IMR-90 (cell line): ENCODE results near the gene CBX8. TPM values are rescaled to one million over a fixed set of nuclear protein-coding genes. Genes with fewer than 3 reads are reported as not detected.

Experiments used
- ATAC-seq: fragments of 200-7000 bp; cut with Tn5 transposase; 2 replicates; pipeline ENCODE4 v1.9.1; 2020; ENCODE audit warnings: low read depth, mild to moderate bottlenecking, moderate library complexity
- BruUV-seq: library from RNA; stranded (reverse); fragments of 400-500 nt; replicated peaks from 2 replicates; lab custom pipeline; 2021; lab: Mats Ljungman, UMichigan
- CTCF ChIA-PET: fragments of 300-600 bp; formaldehyde crosslinking; extraction: SDS; loops from one replicate; lab custom pipeline; 2021; ENCODE audit warnings: antibody characterized with exemption; lab: Yijun Ruan, JAX
- POLR2A ChIA-PET: fragments of 300-600 bp; sonication (Branson Sonifier 250); formaldehyde crosslinking; loops from one replicate; lab custom pipeline; 2022; ENCODE audit warnings: antibody characterized with exemption; ENCODE audit not compliant: unreplicated experiment; lab: Charles Lee
- DNase-seq: peaks from one replicate; pipeline ENCODE4 v3.0.0; 2013
- H2AFZ ChIP-seq: replicated peaks from 2 replicates; pipeline ENCODE3; 2013; ENCODE audit warnings: low read length, mild to moderate bottlenecking; ENCODE audit not compliant: poor library complexity
- H2AK5ac ChIP-seq: 2 replicates; pipeline ENCODE4 v1.6.1; 2013; ENCODE audit warnings: low read depth, low read length, inconsistent platforms
- H2AK9ac ChIP-seq: replicated peaks from 2 replicates; pipeline ENCODE3; 2013; ENCODE audit warnings: mild to moderate bottlenecking, low read depth, low read length, moderate library complexity; ENCODE audit not compliant: poor library complexity
- H2BK120ac ChIP-seq: 2 replicates; pipeline ENCODE4 v1.6.1; 2013; ENCODE audit warnings: low read depth, low read length, inconsistent platforms
- H2BK15ac ChIP-seq: 3 replicates; pipeline ENCODE4 v1.6.1; 2013; ENCODE audit warnings: low read depth, low read length, inconsistent platforms
- H2BK20ac ChIP-seq: 2 replicates; pipeline ENCODE4 v1.6.1; 2013; ENCODE audit warnings: low read depth, mild to moderate bottlenecking, inconsistent platforms, low read length, moderate library complexity
- H2BK5ac ChIP-seq: 2 replicates; pipeline ENCODE4 v1.6.1; 2013; ENCODE audit warnings: mild to moderate bottlenecking, low read depth, low read length, inconsistent platforms; ENCODE audit not compliant: poor library complexity, severe bottlenecking
- H3K14ac ChIP-seq: replicated peaks from 2 replicates; pipeline ENCODE4 v1.6.1; 2013; ENCODE audit warnings: low read depth, low read length, inconsistent platforms
- H3K18ac ChIP-seq: 2 replicates; pipeline ENCODE4 v1.6.1; 2013; ENCODE audit warnings: low read depth, low read length, control low read depth
- H3K23ac ChIP-seq: 2 replicates; pipeline ENCODE4 v1.6.1; 2013; ENCODE audit warnings: low read depth, low read length, inconsistent platforms
- H3K27ac ChIP-seq: 2 replicates; pipeline ENCODE4 v1.5.1; 2013; ENCODE audit warnings: mild to moderate bottlenecking, control low read depth, low read length; ENCODE audit not compliant: insufficient read depth
- H3K27me3 ChIP-seq: 2 replicates; pipeline ENCODE4 v1.6.1; 2013; ENCODE audit warnings: low read length; ENCODE audit not compliant: control insufficient read depth, insufficient read depth
- H3K36me3 ChIP-seq: 2 replicates; pipeline ENCODE4 v1.6.1; 2013; ENCODE audit warnings: low read length, mixed read lengths; ENCODE audit not compliant: control insufficient read depth, insufficient read depth
- H3K4ac ChIP-seq: 2 replicates; pipeline ENCODE4 v1.6.1; 2013; ENCODE audit warnings: low read depth, low read length, inconsistent platforms
- H3K4me1 ChIP-seq: 2 replicates; pipeline ENCODE4 v1.6.1; 2013; ENCODE audit warnings: low read length, mixed read lengths; ENCODE audit not compliant: control insufficient read depth, insufficient read depth
- H3K4me2 ChIP-seq: 2 replicates; pipeline ENCODE4 v1.6.1; 2013; ENCODE audit warnings: low read depth, mild to moderate bottlenecking, control low read depth, low read length, moderate library complexity
- H3K4me3 ChIP-seq: 2 replicates; pipeline ENCODE4 v1.5.1; 2013; ENCODE audit warnings: low read depth, mild to moderate bottlenecking, control low read depth, low read length, moderate library complexity; ENCODE audit not compliant: insufficient read depth
- H3K56ac ChIP-seq: 2 replicates; pipeline ENCODE4 v1.6.1; 2013; ENCODE audit warnings: low read length, inconsistent platforms; ENCODE audit not compliant: insufficient read depth; ENCODE audit errors: extremely low read depth
- H3K79me1 ChIP-seq, 2 experiments: 2 replicates each; pipeline ENCODE4 v1.6.1; 2013; ENCODE audit warnings: low read length in 2 of 2, inconsistent platforms in 1 of 2, low read depth in 1 of 2
- H3K9ac ChIP-seq: 2 replicates; pipeline ENCODE4 v1.6.1; 2013; ENCODE audit warnings: low read depth, low read length, control low read depth
- H3K9me1 ChIP-seq: 2 replicates; pipeline ENCODE4 v1.6.1; 2013; ENCODE audit warnings: low read length, inconsistent platforms; ENCODE audit not compliant: insufficient read depth
- H3K9me3 ChIP-seq: 2 replicates; pipeline ENCODE4 v1.6.1; 2013; ENCODE audit warnings: low read length; ENCODE audit not compliant: control insufficient read depth, insufficient read depth
- H4K20me1 ChIP-seq: 2 replicates; pipeline ENCODE4 v1.6.1; 2013; ENCODE audit warnings: low read length, inconsistent platforms; ENCODE audit not compliant: insufficient read depth
- H4K5ac ChIP-seq: 2 replicates; pipeline ENCODE4 v1.6.1; 2013; ENCODE audit warnings: mild to moderate bottlenecking, low read depth, low read length, control low read depth
- H4K8ac ChIP-seq, 2 experiments: 2 replicates each; pipeline ENCODE4 v1.6.1; 2013; ENCODE audit warnings: low read depth in 2 of 2, low read length in 2 of 2, control low read depth in 1 of 2, inconsistent platforms in 1 of 2
- H4K91ac ChIP-seq: 2 replicates; pipeline ENCODE4 v1.6.1; 2013; ENCODE audit warnings: low read depth, low read length, inconsistent platforms; ENCODE audit not compliant: insufficient read depth
- CHD1 ChIP-seq: IDR thresholded peaks from 2 replicates; pipeline ENCODE4 v1.6.1; 2012; ENCODE audit warnings: low read depth, low read length, improper control_type of control experiment
- POLR2A ChIP-seq: IDR thresholded peaks from 2 replicates; pipeline ENCODE4 v1.6.1; 2012; ENCODE audit warnings: mild to moderate bottlenecking, low read depth, low read length
- WGBS, 2 experiments: methylation state at CpG; one replicate each; pipeline versions ENCODE4 v1.1.5 to v1.1.7; 2013; ENCODE audit warnings: missing lambda C conversion rate in 2 of 2; ENCODE audit not compliant: insufficient read length in 1 of 2; ENCODE audit errors: extremely low coverage in 2 of 2; 5-methylcytosine and 5-hydroxymethylcytosine counted together
- dilution Hi-C: fragments of 300-500 bp; cut with HindIII; formaldehyde crosslinking; loops from one replicate; pipeline ENCODE4 v1.14.3; 2018; ENCODE audit warnings: low sequenced_read_pairs; ENCODE audit not compliant: unreplicated experiment
- in situ Hi-C: fragments of 300-500 bp; cut with MboI; formaldehyde crosslinking; loops from 3 replicates; pipeline ENCODE4 v1.14.3; 2019; ENCODE audit warnings: low sequenced_read_pairs, inconsistent platforms, mixed read lengths
- intact Hi-C: fragments of 100-400 bp; cut with micrococcal nuclease; formaldehyde crosslinking; loops from 2 replicates; pipeline ENCODE4 v1.10.0; 2022
- polyA plus RNA-seq, 3 experiments: library from polyadenylated mRNA; depleted of rRNA; stranded (reverse); fragments of >200 nt; gene quantifications; 2 replicates each; pipeline ENCODE4 v1.2.3, GENCODE V29; 2012; ENCODE audit warnings: low replicate concordance in 1 of 3
- total RNA-seq: library from RNA; depleted of rRNA; stranded (reverse); fragments of >200 nt; gene quantifications from 2 replicates; pipeline ENCODE4 v1.2.3, GENCODE V29; 2012

The CBX8 gene
- total and polyA plus RNA-seq, 2 of the 4 experiments (the other 2 are of a cell fraction): 3.2 to 5.4 TPM

DNA sequence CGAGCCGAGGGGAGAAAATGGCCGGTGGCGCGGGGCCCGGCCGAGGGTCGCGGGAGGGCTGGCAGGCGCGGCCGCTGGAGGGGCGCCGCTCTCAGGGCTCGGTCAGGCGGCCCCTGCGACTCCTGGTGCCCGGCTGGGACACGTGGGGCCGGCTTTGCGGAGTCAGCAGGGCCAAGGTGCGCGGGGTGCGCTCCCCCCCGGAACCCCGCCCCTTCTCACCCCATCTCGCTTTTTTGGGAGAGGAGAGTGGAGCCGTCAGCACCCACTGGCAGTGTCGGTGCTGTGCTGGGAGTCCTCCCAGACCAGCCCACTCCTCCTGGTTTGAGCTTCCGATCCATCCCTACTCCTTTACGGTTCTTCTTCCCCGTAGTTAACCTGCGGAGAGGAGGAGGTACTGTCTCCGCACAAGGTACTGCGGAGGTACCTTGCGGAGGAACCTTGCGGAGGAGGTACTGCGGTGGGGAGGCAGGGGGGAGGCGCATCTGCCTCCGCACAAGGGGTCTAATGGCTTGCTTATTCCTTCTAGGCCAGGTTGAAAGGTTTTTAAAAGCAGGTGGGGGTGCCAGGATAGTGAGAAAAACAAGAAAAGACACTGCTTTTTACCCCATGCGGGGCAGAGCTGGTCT is 19.1 kb upstream of the CBX8 start:
- H3K14ac ChIP-seq: no peak overlapping the region
- H2BK15ac ChIP-seq: no peak overlapping the region
- H4K91ac ChIP-seq: no peak overlapping the region
- H3K18ac ChIP-seq: no peak overlapping the region
- H3K79me1 ChIP-seq: no peaks in the 10 kb centered on the region
- no peak overlapping the region for H2BK20ac ChIP-seq
- no peak overlapping the region for H2AFZ ChIP-seq
- peaks cover 86% of the 10 kb centered on the region for H3K27me3 ChIP-seq
- no peak overlapping the region for H3K56ac ChIP-seq
- H3K4me1 ChIP-seq: peaks cover 9% of the 10 kb centered on the region
- in situ Hi-C loops (no loop called here), intact Hi-C loops (no loop called here), dilution Hi-C loops (no loop called here)
- TF ChIP-seq CHD1 (no peak), POLR2A (no peak)
- no peak for ATAC-seq
- no peak overlapping the region for H2BK5ac ChIP-seq
- no peaks in the 10 kb centered on the region for H3K9me1 ChIP-seq
- DNase-seq: no peak
- CTCF ChIA-PET: interaction anchor here (0.6 kb wide), 1 partner anchor 19 kb away, joined by 3 read pairs; no protein-coding TSS in a partner anchor
- H3K9me3 ChIP-seq: no peaks in the 10 kb centered on the region
- H3K36me3 ChIP-seq: no peaks in the 10 kb centered on the region
- no peak overlapping the region for H3K23ac ChIP-seq
- H3K27ac ChIP-seq: no peak overlapping the region
- H4K8ac ChIP-seq: no peak overlapping the region
- no peak overlapping the region for H3K4me3 ChIP-seq
- no peak overlapping the region for H3K4me2 ChIP-seq
- POLR2A ChIA-PET: no interaction called here
- no peaks in the 10 kb centered on the region; the same call in none of the 2 replicates for H4K20me1 ChIP-seq
- no peak overlapping the region for H4K5ac ChIP-seq
- no peak overlapping the region for H3K4ac ChIP-seq
- 80% methylated on average over 2 of the region's 41 CpGs; no CpG with 5 or more reads in 1 of the 2 experiments for WGBS, 2 experiments
- no peak overlapping the region for H2AK5ac ChIP-seq
- no peak overlapping the region for H2AK9ac ChIP-seq
- H2BK120ac ChIP-seq: no peak overlapping the region
- BruUV-seq: no TSS peak
- H3K9ac ChIP-seq: no peak overlapping the region
